Renal cortex interstitium (tissue), 11 donors: Measurements from ENCODE around the gene CREB1. TPM values are rescaled to one million over a fixed set of nuclear protein-coding genes. Genes with fewer than 3 reads are reported as not detected.
A peak's percentile ranks its signal among the peaks of the same experiment; 100 is the strongest.

ENCODE experiments used
- DNase-seq, 11 donors: peaks; one replicate each; pipeline ENCODE4 v3.0.0-alpha.2; 2013; ENCODE audit warnings: low read depth in 9 of 11, low spot score in 4 of 11; ENCODE audit errors: extremely low read depth in 1 of 11
- polyA plus RNA-seq, 3 donors: library from polyadenylated mRNA; unstranded; fragments of 120-200 nt; gene quantifications; one replicate each; pipeline ENCODE4 v1.2.1, GENCODE V29; 2013; ENCODE audit not compliant: insufficient read length in 3 of 3

CREB1 gene
- polyA plus RNA-seq, 3 donors, result 72.5 to 83.1 (median 73.5) TPM

DNA sequence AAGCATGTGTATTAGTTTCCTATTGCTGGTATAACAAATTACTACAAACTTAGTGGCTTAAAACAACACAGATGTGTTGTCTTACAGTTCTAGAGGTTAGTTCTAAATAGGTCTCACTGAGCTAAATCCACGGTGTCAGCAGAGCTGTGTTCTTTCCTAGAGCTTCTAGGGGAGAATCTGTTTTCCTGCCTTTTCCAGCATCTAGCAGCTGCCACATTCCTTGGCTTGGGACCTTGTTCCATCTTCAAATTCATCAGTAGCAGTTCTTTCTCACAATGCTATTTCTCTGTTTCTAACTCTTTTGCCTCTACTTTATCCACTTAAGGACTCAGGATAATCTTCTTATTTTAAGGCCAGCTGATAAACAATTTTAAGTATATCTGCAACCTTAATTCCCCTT is 32.2 kb upstream of the CREB1 start:
- DNase-seq, result no peak

DNA sequence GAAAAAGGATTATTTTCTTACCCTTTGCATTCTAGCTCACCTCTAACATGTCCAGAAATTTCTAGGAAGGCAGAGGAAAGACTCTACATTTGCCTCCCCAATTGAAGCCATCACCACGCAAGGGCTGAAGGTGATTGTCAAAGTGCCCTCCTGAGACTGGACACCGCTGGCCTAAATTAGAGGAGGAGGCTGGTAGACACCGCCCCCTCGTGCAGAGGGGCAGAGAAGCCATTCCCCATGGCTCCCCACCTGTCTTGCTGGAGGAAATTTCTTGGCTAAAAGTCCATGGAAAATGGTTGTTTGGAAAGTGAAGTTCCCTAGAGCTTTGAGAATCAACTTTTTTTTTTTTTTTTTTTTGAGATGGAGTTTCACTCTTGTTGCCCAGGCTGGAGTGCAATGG is 31.3 kb upstream of the CREB1 start:
- no peak for DNase-seq

DNA sequence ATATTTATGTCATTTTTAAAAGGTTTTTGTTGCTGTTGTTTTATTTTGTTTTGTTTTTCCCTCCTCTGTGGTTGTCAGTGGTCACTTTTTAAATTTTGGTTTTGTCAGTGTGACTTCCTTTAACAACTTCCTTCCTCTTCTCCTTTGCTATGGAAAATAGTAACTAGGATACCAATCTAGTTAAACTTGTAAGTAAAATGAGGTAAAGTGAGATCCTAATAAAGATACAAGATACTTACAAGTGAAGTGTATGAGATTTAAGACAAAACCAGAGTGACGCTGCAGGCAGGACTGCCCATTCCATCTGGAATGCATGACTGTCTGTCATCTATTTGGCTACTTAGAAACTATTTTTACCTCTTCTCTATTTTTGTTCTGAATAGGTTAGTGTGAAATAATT is 30.6 kb upstream of the CREB1 start:
- DNase-seq, result no peak

DNA sequence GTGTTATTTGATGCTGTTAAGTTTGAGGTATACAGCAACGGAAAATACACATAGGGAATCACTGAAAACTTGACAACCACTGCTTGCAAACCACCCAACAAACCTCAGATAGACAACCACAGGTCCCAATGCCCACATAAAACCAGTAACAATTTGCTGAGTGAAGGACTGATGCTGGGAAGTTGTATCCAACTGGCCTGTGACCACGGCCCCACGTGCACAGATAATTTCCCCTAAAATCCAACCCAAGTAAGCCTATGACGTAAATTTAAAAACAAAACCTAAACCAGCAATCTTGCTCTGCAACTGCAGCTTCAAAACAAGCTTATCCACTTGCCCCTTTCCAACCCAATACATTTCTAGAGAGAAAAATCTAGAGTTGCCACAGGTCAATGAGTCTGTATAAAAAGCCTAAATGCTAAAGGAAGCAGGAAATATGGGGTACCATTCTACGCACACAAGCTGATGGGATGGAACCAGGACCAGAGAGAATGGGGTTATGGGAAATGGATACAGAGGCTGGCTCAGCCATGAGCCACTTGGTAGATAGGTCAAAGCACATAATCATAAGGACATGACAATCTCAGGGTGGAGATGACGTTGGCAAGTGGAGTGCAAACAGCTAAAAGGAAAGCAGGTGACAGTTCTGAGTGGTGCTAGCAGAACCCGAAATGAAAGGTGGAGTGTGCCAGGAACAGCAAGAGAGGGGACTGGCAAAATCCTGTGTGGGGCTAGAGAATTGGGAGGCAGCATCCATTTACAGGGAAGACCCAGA is 27.8 kb upstream of the CREB1 start:
- no peak for DNase-seq

DNA sequence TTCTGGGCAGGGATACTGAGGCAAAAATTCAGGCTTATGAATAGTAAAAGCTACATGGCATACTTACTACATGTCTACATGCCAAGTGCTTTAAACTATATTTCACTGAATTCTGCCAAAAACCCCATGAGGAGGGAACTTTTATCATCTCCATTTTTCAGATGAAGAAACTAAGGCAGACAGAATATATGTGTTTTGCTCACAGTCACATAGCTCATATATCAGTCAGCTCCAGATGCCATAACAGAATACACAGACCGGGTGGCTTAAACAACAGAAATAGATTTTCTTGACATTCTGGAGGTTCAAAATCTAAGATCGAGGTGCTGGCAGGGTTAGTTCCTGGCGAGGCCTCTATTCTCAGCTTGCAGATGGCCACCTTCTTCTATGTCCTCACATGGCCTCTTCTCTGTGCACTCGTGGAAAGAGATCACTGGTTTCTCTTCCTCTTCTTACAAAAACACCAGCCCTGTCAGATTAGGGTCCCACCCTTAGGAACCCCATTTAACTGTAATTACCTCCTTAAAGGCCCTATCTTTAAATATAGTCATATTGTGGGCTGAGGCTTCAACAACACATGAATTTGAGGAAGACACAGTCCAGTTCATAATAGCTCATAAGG is 27.1 kb upstream of the CREB1 start:
- DNase-seq, result no peak

DNA sequence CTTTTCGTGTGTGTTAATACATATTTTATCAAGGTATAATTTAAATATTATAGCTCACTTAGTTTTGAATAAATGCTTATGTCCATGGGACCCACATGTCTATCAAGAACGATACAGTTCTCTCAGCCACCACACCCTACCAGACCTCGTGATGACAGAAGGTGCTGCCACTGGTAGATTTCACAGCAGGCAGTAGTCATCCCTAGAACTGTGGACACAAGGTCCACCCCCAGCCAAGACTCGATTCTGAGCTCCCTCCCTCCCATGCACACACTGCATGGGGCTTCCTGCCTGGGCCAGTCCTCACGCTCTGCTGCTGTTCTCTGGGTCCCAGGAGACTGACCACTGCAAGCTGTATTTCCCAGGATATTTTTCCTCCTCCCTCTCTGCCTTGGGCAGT is 26.5 kb upstream of the CREB1 start:
- no peak for DNase-seq

DNA sequence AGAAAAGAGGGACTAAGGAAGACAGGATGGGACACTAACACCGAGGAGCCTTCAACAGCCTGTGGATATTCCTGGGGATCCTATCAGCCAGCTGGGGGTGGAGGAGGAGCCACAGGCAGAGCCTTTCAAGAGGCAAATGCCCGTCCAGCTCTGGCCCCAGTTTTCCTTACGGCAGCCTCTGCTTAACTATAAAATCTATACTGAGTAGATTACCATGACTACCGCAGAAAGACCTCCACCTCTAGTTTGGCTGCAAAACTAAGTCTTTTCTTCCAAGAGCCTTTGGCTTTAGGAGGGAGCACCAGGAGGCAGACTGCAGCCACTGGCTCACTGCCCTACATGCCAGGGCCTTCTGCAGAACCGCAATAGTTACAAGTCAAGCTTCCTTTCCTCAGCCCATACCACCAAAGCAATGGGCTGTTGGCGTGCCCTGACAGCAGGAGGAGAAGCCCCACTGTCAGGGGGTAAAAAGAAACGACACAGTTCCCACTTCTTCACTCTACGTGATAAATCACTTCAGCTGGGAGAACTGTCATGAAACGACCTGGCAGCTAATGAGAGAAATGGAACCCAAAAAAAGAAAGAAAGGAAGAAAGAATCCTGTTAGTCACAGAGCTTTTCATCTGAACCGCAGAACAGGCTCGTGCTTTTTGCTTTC is 25.1 kb upstream of the CREB1 start:
- no peak for DNase-seq

DNA sequence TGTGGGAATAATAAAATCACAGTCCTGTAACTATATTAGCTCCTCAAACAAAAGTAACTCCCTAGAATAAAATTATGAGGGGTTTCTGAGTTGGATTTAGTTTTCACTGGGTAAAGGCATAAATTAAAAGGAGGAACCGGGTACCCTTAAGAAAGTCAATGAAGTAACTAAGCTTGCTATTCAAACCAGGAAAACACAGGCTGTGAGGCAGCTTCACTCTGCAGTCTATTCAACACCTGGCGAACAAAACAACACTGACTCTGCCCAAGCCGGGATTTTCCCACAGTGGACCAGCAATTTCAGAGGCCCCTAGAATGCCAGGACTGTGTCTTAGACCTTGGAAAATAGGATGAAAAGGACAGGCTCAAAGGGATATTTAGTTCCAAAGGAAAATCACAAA is 24.6 kb upstream of the CREB1 start:
- DNase-seq, result no peak

DNA sequence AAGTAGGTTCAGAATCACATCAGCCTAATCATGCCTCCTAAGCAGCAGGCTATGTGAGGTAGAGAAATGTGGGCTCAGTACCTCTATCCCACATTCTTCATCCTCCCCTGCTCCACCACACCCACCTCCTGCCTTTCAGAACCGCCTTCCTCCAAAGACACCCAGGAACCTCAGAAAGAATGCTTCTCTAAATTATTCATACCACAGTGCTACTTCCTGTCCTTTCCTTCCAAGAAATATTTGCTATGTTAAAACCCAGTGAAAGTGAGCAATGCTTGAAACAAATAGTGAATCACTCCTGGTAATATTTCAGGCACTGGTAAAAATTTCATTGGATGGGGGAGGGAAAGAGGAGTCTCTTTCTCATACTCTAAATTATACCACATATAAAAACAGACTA is 24.0 kb upstream of the CREB1 start:
- DNase-seq, result no peak

DNA sequence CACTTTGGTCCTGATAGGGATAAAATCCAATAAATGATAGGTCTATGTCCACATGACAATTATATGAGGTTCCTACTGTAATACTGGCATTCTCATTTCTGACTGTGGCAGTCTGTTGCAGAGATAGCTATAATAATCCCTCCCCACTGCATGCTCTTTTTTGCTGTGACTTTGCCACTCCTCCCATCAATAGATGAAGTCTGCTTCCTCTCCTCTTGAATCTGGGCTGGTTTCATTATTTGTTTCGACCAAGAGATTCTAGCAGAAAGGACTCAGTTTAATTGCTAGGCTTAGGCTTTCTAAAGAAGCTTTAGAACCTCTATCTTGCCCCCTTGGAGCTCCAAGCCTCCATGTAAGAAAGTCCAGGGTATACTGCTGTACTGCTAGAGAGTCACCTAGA is 23.3 kb upstream of the CREB1 start:
- DNase-seq, result no peak

DNA sequence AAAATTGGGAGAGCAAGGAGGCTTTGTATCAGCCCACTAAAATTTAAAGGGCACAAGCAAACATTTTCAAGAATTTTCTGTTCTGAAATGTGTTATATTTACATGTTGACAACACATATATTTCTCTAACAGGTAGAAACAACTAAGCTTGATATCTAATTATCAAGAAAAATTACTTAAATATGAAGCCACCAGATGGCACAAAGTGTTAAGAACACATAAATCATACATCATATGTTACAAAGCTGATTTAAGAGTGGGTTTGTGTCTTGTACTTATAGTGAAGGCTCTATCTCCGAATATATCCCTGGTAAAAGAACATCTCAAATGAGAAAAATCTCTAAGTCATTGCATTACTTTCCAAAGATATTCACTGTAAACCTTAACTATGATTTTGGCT is 19.6 kb upstream of the CREB1 start:
- DNase-seq, result no peak

DNA sequence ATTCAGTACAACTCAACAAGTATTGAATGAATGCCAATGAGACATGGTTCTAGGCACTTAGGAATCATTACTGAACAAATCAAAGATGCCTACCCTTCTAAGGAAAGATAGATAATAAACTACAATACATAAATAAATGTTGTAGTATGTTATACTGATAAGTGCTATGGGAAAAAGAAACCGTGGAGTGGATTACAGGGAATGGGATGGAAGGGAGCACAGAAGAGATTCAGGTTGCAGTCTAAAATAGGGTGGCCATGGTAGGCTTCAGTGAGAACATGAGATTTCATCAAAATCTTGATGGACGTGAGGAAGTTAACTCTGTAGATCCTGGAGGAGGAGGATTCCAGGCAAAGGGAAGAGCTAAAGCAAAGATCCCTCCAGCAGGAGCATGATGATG is 17.9 kb upstream of the CREB1 start:
- DNase-seq, result no peak

DNA sequence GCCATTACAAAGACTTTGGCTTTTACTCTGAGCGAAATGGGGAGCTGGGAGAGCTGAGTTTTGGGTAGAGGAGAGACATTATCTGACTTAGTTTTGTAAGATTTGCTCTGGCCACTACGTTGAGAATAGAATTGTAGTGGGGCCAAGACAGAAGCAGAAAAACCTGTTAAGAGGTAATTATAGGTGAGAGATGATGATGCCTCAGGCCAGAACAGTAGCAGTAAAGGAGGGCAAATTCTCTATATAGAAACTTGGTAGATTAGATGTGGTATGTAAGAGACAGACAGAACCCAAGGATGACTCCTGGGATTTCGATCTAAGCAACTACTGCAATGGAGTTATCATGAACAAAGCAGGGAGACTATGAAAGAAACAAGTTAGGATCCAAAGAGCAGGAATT is 17.4 kb upstream of the CREB1 start:
- no peak for DNase-seq

DNA sequence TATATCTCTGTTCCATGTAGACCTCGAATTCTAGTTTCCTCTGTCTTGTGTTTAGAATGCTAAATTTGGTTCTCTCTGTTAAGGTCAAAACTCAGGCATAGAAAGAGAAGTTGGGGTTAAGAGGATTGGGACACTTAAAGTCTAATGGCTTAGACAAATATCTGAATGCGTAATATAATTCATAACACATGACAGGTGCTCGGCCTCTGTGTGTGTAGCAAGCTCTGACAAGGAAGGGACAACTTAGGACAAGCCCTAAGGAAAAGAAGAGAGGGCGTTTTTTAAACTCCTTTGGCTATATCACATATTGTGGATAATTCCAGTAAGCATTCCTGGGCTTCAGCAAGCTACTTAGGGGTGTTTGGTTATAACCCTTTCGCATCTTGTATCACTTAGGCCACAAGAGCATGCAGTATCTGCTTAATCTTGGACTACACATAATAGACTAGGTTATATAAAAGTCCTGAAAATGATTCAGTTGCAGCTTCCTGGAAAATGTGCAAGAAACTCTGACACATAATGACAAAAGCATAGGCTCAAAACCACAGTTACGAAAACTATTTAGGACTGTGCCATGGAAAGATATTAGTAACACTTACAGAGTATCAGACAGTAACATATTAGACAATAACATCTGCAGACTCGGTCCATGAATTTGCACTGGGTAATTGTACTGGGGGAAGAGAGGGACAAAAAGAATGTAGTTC is 16.1 kb upstream of the CREB1 start:
- no peak for DNase-seq

DNA sequence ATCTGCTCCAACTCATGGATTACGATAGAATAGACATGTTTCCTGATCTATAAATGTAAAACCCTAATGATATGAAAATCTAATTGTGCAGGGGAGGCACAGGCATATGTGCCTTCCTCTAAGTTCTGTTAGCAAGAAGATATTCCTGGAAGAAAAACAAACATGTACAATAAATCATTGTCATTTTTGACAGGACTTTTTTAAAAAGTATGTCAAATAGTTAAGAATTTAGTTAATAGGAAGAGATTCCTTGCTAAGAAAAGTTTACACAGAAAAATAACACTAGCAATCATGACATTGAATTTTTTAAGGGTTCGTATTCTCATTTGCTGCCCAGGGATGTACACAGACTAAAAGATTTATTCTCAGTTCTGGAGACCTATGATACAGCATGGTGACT is 15.3 kb upstream of the CREB1 start:
- no peak for DNase-seq

DNA sequence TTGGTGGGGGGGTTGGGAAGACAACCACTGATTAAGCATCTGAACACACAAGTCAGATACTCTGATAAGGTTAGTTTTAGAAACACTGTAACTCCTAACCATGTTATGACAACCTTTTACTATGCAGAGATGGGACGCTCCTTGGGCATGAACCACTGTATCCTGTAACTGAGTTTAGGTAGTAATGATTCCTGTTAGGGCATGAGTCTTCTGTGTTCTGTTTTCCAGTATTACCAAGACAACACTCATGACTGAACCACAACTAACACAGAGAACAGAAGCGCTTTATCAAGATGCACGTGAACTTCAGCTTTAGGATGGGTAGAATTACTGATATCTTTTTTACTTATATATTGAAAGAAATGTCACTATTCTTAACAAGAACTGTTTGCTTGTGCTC is 14.1 kb upstream of the CREB1 start:
- DNase-seq, result no peak

DNA sequence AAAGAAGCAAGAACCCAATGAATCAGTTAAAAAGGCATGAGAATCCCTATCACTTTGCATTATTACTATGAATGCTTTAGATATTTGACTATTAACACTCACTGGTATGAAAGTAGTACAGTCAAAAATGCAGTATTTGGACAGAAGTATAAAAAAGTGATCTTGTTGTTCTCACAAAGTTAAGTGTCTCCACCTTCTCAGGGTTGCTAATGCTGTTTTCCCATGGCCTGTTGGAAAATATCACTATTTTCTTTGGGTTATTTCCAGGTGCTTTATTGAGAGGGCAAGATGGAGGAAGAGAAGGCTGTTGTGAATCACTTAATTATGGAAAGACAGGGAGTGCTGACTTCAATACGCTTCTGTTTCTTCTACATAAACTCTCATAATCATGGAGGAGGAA is 13.6 kb upstream of the CREB1 start:
- DNase-seq, result no peak

DNA sequence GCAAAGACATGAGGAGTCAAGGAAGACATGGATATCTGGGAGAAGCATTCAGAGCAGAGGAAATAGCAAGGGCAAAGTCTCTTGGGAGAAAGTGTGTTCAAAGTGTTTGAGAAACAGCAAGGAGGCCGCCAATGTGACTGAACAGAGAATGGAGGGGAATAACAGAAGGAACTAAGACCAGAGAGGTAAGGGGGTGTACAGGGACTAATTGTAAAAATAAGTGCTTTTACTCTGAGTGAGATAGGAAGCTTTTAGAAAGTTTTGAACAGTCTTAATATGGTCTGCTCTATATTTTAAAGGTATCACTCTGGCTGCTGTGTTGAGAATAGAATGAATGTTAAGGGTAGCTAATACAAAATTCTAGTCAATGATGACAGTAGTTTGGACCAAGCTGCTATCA is 6.8 kb upstream of the CREB1 start:
- DNase-seq, result no peak

DNA sequence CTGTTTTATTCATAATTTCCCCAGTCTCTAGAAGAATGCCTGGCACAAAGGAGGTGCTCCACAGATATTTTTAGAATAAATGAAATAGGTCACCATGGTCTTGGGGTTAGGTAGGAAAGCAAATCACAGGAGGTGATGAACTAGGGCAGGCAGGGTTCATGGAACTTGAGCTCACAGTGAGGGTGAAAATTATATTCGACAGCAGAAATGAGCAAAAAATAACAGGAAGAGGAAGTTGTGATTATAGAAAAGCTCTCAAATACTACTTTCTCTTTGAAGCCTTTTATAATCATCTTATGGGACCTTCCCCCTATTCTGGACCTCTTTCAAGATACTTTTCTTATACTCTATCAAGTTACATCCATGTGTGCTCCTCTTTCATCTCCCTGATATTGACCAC is 4.5 kb upstream of the CREB1 start:
- DNase-seq, result no peak

DNA sequence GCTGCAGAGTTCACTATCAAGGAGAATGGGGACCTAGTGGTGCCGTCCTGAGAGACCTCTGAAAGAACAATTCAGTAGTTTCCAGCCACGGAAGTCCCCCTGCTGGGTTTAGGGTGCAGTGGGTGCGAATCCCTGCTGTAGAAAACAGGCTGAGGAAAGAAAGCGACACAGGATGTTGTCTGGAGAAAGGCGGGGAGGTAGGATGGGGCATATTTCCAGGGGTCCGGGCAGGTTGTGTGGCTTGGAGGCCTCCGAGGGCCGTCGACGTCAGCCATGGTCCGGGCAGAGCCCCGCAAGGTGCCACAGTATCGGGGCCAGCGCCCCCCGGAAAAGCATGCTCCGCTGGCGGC is 807 bp upstream of the CREB1 start:
- peak in 3 of 11 donors; percentile 7 to 29 (median 23) for DNase-seq
